Left cardiac atrium (tissue), 4 donors: ENCODE measurements around the gene SULT1A3. TPM values are rescaled to one million over a fixed set of nuclear protein-coding genes. Genes with fewer than 3 reads are reported as not detected.
"Not testable (repeated sequence)": the region's sequence is repeated elsewhere in the genome, so short reads cannot be mapped to it uniquely, and the experiment has no call there.

Experiments used
- ATAC-seq, 2 donors: fragments of 200-7000 bp; cut with Tn5 transposase; one replicate each; pipeline ENCODE4 v1.9.1; 2020; ENCODE audit warnings: mild to moderate bottlenecking in 2 of 2, moderate library complexity in 2 of 2
- DNase-seq: peaks from one replicate; pipeline ENCODE4 v3.0.0-alpha.2; 2020
- intact Hi-C, 2 donors: fragments of 100-400 bp; cut with DNase I; formaldehyde crosslinking; loops; one replicate each; pipeline versions ENCODE4 v1.14.1 to v1.15.1; 2022 to 2023
- total RNA-seq, 2 donors: library from RNA; stranded (reverse); fragmentation: NEBNext Ultra II Directional; extraction: Animal tissue kit (Norgen Biotek cat#: 25700); gene quantifications; one replicate each; pipeline ENCODE4 v1.2.1, GENCODE V29; 2021
- donor health status: DM: no; HTN: yes; CAD: no.
- donor health status: DM: no; HTN: yes; CAD: no; lungs with severe emphysema.
- donor health status: DM: yes; HTN: yes; CAD: no.
- donor health status: Dilated cardiomyopathy.

Gene SULT1A3
- total RNA-seq, 2 donors from 2014 or later, result 12.0 to 22.6 TPM

- DNase-seq, intact Hi-C loops, ATAC-seq: not testable (repeated sequence)
Observed at GRCh38 chr16:30248379-30248778, 49.3 kb downstream of the SULT1A3 start, which contains the start of gene NPIPB13. Gene NPIPB13 (minus strand): TSS chr16:30248479. CDS start chr16:30245573, 2,906 bp downstream.

Other genes starting within 250 kb of the SULT1A3 start
- 10 to 100 TPM; 73.8 to 78.8 TPM for gene TMEM219, start 237.2 kb upstream of the SULT1A3 start, total RNA-seq
- gene TAOK2, start 225.4 kb upstream of the SULT1A3 start, total RNA-seq, result 10 to 100 TPM; 33.6 to 45.8 TPM
- gene HIRIP3, start 203.6 kb upstream of the SULT1A3 start, total RNA-seq, result 10 to 100 TPM; 13.0 to 18.4 TPM
- 10 to 100 TPM; 33.6 to 35.9 TPM for gene INO80E, start 203.0 kb upstream of the SULT1A3 start, total RNA-seq
- gene DOC2A, start 188.2 kb upstream of the SULT1A3 start, total RNA-seq, result under 1 TPM; 0.63 to 0.77 TPM
- not detected for gene C16orf92, start 176.1 kb upstream of the SULT1A3 start, total RNA-seq
- gene TLCD3B, start 168.0 kb upstream of the SULT1A3 start, total RNA-seq, result not detected
- 1,000 to 10,000 TPM; 2,548 to 2,783 TPM for gene ALDOA, start 133.5 kb upstream of the SULT1A3 start, total RNA-seq
- gene PPP4C, start 123.3 kb upstream of the SULT1A3 start, total RNA-seq, result 10 to 100 TPM; 34.2 to 41.1 TPM
- under 1 TPM; 0.55 to 0.80 TPM for gene TBX6, start 107.3 kb upstream of the SULT1A3 start, total RNA-seq
- gene YPEL3, start 103.0 kb upstream of the SULT1A3 start, total RNA-seq, result 10 to 100 TPM; 39.5 to 54.1 TPM
- gene GDPD3, start 85.7 kb upstream of the SULT1A3 start, total RNA-seq, result 1 to 10 TPM; 2.6 to 3.4 TPM
- 10 to 100 TPM; 56.9 to 59.6 TPM for gene MAPK3, start 76.0 kb upstream of the SULT1A3 start, total RNA-seq
- 10 to 100 TPM; 14.8 to 32.0 TPM for gene CORO1A, start 15.7 kb upstream of the SULT1A3 start, total RNA-seq
- 10 to 100 TPM; 71.4 to 84.6 TPM for gene BOLA2B, start 5.6 kb upstream of the SULT1A3 start, total RNA-seq
- gene SLX1A, start 5.4 kb upstream of the SULT1A3 start, total RNA-seq, result 10 to 100 TPM; 18.7 to 24.8 TPM
- 1 to 10 TPM; 3.2 to 3.4 TPM for gene NPIPB13, start 49.2 kb downstream of the SULT1A3 start, total RNA-seq
- gene CD2BP2, start 156.1 kb downstream of the SULT1A3 start, total RNA-seq, result 10 to 100 TPM; 35.5 to 47.8 TPM
- gene TBC1D10B, start 171.2 kb downstream of the SULT1A3 start, total RNA-seq, result 10 to 100 TPM; 23.4 to 30.5 TPM
- gene MYL11, start 175.5 kb downstream of the SULT1A3 start, total RNA-seq, result not detected
- 1 to 10 TPM; 2.0 to 3.4 TPM for gene SEPTIN1, start 183.3 kb downstream of the SULT1A3 start, total RNA-seq
- 1 to 10 TPM; 5.4 to 6.4 TPM for gene ZNF48, start 196.2 kb downstream of the SULT1A3 start, total RNA-seq
- 1 to 10 TPM; 5.9 to 6.2 TPM for gene ZNF771, start 208.4 kb downstream of the SULT1A3 start, total RNA-seq
- 10 to 100 TPM; 35.1 to 35.5 TPM for gene DCTPP1, start 230.8 kb downstream of the SULT1A3 start, total RNA-seq
- 10 to 100 TPM; 32.8 to 44.7 TPM for gene SEPHS2, start 246.6 kb downstream of the SULT1A3 start, total RNA-seq